Ramos (cell line): Measurements from ENCODE around the gene AGPS.

Source experiments
- in situ Hi-C: fragments of 300-500 bp; cut with MboI; formaldehyde crosslinking; loops from one replicate; pipeline ENCODE4 v1.14.3; 2022; ENCODE audit warnings: low sequenced_read_pairs; ENCODE audit not compliant: unreplicated experiment

Gene AGPS

GRCh38 chr2:177577075-177577474 lies 184.5 kb downstream of the AGPS start:
- in situ Hi-C loops = no loop called here

GRCh38 chr2:177578454-177578853 lies 185.9 kb downstream of the AGPS start:
- in situ Hi-C loops = no loop called here

DNA sequence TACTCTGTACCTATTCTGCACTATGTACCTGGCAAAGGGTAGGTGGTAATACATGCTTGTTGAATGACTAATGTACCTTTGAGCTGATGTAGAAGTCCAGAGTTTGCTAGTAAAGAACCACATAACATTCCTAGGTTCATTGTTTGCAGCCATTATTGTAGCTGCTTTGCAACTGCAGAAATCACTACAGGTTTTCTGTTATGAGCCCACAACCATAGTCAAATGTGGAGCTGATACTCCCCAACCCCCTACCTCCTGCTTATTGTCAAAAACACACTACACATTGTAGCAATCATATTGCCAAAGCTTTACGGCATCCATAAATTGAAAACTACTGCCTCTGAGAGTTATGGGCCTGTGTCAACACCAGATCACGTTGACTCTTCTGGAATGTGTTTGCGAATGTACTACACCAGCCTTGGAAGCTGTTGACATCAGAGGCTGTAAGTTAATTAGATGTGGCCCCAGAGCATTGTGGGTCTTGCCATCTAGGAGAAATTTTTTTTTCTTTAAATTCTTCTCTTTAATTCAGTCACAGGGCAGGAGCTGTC lies 187.0 kb downstream of the AGPS start:
- in situ Hi-C loops = no loop called here

GRCh38 chr2:177582000-177582399 lies 189.4 kb downstream of the AGPS start:
- in situ Hi-C loops = no loop called here

DNA sequence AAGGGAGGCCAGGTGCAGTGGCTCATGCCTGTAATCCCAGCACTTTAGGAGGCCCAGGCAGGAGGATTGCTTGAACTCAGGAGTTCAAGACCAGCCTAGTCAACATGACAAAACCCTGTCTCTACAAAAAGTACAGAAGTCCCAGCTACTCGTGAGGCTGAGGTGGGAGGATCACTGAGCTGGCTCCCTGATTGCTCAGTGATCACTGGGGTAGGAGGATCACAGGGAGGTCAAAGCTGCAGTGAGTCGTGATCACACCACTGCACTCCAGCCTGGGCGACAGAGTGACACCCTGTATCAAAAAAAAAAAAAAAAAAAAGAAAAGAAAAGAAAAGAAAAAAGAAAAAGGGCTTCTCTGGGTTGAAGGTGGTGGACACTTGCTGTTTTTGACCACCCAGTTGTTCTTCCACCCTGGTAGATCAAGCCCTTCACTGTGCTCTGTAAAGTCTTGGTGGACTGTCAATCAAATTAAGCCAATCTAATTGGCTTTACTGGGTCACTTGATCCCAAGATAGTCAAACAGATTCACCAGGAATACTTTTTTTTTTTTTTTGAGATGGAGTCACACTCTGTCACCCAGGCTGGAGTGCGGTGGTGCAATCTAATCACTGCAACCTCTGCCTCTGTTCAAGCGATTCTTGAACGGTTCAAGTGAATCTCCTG lies 191.6 kb downstream of the AGPS start:
- in situ Hi-C loops = no loop called here

- in situ Hi-C loops = no loop called here
Measured at GRCh38 chr2:177585234-177585863, 192.8 kb downstream of the AGPS start.

GRCh38 chr2:177586154-177586553 lies 193.6 kb downstream of the AGPS start:
- in situ Hi-C loops = no loop called here

- in situ Hi-C loops = no loop called here
Measured at GRCh38 chr2:177587371-177587770, 194.8 kb downstream of the AGPS start.

DNA sequence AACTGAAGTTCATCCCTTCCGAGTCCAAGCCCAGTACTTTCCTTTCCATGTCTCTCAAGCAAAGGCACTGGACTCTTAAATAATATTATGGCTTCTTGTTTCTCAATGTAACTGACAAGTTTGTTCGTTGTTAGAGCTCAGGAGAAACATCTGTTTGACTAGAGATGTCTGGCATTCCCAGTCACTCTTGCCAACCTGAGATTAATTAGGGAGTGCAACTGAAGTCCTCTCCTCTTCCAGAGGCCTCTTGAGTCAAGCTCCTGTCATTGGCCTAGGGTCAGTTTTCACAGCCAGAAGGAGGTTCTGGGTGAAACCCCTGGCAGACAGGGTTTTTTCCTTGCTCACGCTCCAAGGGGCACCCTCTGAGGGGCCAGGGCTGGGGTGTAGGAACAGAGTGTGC lies 196.1 kb downstream of the AGPS start:
- in situ Hi-C loops = no loop called here

DNA sequence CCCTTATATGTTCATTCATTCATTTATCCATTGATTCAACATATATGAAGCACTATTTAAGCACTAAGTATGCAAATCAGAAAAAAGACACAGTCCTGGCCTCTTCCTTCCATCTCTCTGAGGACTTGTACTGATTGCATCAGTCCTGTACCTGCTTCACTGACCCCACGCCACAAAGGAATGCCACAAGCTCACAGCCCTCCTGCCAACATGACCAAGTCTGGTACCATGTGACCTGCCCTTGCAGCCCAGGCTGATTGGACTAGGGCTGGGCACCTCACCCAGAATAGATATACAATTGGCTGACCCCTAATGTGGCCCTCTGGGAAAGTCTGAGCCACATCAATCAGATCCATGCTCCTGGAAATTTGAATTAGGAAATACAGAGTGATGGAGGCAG lies 196.6 kb downstream of the AGPS start:
- in situ Hi-C loops = no loop called here

DNA sequence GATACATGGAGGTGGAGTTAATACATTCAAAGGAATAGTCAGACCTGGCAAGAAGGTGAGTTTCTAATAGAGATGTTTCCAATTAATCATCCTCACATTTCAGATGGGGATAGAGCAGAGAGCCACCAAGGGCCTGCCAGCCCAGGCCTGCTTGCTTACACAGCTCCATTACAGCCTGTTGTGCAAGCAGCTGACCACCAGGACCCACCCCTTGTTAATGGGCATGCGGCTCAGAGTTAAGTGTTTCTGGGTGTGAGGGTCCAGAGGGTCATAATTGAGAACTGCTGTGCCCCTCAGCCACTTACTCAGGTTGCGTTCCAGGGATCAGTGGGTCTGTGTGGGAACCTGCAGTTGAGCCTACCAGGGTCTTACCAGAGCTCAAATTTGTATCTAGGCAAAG lies 199.8 kb downstream of the AGPS start:
- in situ Hi-C loops = no loop called here

DNA sequence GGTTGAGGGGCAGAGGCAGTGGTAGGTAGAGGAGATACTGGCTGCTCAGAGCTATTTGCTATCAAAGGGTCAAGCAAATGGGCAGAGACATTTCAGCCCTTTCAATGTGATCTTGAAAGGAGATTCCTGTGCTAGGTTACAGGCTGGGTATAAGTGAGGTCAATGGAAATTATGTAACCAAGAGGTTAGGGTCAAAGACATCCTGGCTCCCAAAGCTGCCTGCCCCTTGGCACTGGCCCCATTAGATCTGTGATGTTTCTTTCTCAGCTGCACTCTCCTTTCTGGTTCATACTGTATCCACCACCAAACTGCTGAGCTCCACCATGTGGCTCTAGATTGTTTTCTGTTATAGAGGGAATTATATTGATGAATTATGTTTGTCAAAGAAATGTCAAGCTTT lies 200.4 kb downstream of the AGPS start:
- in situ Hi-C loops = no loop called here

DNA sequence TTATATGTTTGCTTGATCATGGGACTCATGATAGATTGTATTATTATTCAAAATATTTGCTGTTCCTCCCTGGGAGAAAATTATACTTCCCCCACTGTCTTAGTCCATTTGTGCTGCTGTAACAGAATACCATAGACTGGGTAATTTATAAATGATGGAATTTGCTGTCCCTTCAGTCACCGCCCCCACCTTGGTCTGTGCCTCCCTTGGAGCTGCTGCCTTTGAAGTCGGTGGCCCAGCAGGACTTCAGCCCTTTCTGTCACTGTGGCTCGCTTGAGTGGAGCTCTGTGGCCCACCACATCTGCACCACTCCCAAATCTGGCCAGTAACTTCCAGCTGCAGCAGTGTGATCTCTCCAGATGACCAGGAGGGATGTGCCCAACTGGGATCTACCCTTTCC lies 200.8 kb downstream of the AGPS start:
- in situ Hi-C loops = no loop called here
